Fibroblast of peridontal ligament (primary cell): ENCODE results near the gene KCNJ1.

Experiments
- DNase-seq: peaks from one replicate; pipeline ENCODE4 v3.0.0-alpha.2; 2010; ENCODE audit errors: extremely low read depth

The KCNJ1 gene

GRCh38 chr11:128848815-128849455, 18.2 kb downstream of the KCNJ1 start:
- DNase-seq, result no peak

DNA sequence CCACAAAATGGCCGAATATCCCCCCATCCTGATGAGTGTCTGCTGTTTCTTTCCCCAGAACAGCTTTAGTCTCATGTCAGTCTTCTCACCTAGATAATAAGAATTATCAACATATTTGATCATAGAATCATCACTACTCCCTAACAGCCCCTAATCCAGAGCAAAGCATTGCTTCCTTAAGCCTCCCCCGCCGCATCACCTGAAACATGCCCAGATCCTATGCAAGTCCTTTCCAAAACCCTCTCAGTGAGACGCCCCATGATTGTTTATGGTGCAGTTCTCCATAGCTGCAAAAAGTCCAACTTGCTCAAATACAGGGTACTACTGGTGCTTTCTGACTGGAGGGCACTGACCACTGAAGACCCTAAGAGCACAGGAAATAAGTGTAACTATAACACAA, 20.1 kb downstream of the KCNJ1 start:
- no peak for DNase-seq

DNA sequence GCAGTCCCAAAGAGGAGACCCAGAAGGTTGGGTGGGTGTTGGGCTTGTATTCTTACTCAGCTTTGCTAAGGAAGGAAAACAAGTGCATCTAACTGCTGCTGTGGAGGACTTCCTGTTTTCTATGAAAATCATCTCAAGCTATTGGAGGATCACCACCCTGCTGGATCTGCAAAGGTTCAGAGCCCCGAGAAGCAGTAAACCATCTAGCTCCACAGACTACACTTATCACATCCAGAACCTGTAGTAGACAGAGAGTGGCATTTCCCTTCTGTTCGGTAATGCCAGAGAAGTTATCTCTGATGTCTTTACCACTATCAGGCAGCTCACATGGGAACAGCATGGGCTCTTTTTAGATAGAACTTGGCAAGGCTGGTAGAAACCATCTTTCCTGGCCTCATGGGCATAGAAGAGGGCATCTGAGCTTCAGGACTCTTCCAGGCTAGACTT, 21.7 kb downstream of the KCNJ1 start:
- no peak for DNase-seq

DNA sequence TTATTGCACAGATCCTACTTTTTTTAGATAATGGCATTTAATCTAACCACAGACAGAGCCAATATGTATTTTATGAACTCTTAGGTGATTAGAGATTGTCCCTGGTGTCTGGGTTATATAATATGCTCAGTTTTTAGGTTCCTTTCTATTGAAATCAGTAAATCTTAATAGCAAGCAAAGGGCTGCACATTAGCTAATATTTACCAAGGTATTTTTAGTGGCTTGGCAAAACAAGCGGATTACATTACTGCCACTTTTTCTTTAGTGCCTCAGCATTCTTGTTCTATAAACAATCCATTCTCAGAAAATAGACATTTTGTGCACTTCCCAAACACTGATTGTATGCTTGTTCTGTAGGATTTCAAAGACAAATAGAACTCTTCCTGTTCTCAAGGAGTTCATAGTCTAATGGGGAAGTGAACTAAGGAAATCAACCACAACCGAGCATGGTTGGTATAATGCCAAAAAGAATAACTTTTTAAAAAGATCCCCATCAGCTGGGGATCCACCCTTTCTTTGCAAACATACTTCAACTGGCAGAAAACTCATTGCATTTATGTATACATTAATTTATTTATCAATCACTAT, 23.8 kb downstream of the KCNJ1 start:
- DNase-seq, result no peak

- DNase-seq, result no peak
Measured at GRCh38 chr11:128841461-128842072, 25.5 kb downstream of the KCNJ1 start.

DNA sequence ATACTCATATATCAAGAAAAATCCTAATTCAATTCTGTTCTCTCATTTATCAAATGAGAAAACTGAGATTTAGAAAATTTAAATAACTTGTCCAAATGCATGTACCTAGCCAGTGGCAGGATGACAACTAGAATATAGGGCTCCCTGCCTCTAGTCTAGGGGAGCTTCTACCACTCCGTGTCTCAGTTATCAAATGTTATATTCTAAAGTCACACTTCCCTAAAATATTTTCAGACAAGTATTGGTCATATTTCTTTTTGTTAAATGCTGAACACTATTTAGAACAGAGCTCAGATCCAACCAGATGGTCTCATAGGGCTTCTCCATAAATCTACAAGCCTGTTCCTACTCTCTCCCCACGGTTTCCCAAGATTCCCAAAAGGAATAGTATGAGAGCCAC, 26.3 kb downstream of the KCNJ1 start:
- no peak for DNase-seq

DNA sequence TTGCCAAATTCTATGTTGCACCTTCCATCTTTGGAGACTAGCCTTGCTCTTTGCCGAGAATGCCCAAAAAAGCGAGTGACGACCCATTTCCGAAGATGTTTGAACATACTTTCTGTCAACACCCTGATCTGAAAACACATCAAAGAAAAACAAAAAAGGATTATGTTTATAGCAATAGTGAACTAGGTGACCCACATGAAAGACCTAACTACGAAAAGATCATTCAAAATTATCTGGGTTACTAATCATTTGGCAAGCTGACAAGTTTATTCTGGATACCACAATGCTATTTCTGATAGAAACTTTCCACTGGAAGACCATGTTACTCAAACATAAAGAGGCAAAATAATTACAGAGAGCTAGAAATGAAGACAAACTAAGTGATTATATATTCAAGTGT, 27.0 kb downstream of the KCNJ1 start:
- DNase-seq, result no peak

- DNase-seq, result no peak
Measured at GRCh38 chr11:128839081-128839480, 28.0 kb downstream of the KCNJ1 start.

- DNase-seq, result no peak
Measured at GRCh38 chr11:128837627-128838026, 29.5 kb downstream of the KCNJ1 start.

- no peak for DNase-seq
Measured at GRCh38 chr11:128835741-128836430, 31.2 kb downstream of the KCNJ1 start.

GRCh38 chr11:128834157-128834556, 32.9 kb downstream of the KCNJ1 start:
- no peak for DNase-seq

GRCh38 chr11:128832121-128832497, 35.0 kb downstream of the KCNJ1 start:
- DNase-seq, result no peak

- peak; percentile 87 for DNase-seq
Measured at GRCh38 chr11:128831174-128832120, 35.6 kb downstream of the KCNJ1 start.

DNA sequence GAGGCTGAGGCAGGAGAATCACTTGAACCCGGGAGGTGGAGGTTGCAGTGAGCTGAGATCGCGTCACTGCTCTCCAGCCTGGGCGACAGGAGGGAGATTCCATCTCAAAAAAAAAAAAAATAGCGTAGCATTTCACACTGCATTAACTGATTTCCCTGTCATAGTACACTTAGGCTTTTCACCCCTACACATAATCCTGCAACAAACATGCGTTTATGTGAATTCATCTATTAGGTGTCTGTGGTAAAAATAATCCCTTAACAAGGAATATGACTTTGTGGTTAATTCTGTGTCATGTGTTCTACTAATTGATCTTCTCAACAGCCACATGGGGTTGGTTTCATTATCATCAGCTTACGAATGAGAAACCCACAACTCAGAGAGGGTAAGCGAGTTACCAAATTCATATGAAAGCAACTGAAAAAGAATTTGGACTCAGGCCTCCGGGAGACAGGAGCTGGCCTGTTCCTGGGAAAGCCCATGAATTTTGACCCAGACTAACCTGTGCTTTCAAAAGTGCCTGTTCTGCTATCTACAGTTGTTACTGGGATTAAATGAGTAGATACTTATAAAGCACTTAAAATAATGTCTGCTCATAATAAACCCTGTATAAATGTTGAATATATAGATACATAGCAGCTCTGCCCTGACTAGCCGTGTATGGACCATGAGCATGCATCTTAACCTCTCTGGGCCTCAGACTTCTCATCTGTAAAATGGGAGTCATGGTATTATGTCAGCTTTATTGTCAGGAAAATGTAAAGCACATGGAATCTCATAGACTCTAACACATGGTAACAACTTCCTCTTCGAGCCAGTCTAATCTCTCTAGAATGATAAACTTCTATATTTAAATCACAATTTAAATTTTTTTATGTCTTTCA, 36.6 kb downstream of the KCNJ1 start:
- DNase-seq, result no peak

DNA sequence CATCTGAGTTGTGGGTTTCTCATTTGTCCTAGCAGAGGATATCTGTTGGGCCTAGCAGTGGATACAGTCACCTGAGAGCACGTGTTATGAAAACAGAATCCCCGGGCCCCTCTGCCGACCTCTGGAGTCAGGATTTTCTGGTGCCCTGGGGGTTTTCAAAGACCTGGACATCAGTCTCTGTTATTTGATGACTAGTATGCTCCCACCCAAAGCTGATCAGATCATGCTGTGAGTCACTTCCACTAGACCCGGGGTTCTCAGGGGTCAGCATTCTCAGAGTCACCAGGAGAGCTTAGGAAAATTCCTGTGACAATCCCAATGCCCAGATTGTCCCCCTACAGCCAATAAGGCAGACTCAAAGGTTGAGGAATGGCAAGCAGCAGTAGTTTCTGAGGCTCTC, 38.7 kb downstream of the KCNJ1 start:
- no peak for DNase-seq

GRCh38 chr11:128827191-128827893, 39.8 kb downstream of the KCNJ1 start:
- no peak for DNase-seq

- no peak for DNase-seq
Measured at GRCh38 chr11:128825050-128825784, 41.9 kb downstream of the KCNJ1 start.

- peak; percentile 10 for DNase-seq
Measured at GRCh38 chr11:128824191-128825049, 42.7 kb downstream of the KCNJ1 start.
